GM18502 (cell line): ENCODE results near the gene GUCY2D.

Experiments used
- ATAC-seq: cut with Tn5 transposase; IDR thresholded peaks from one replicate; pipeline ENCODE4 v1.9.1; 2021; ENCODE audit warnings: mild to moderate bottlenecking; ENCODE audit not compliant: unreplicated experiment, poor library complexity

The GUCY2D gene

GRCh38 chr17:7989781-7990655 lies 12.4 kb upstream of the GUCY2D start:
- peak; percentile 72 for ATAC-seq

- ATAC-seq: no peak
Observed at GRCh38 chr17:7992516-7992915, 9.9 kb upstream of the GUCY2D start.

- ATAC-seq: no peak
Observed at GRCh38 chr17:7992924-7993323, 9.5 kb upstream of the GUCY2D start.

- ATAC-seq: no peak
Observed at GRCh38 chr17:7993972-7994589, 8.3 kb upstream of the GUCY2D start.

- no peak for ATAC-seq
Observed at GRCh38 chr17:7995724-7996123, 6.7 kb upstream of the GUCY2D start.

- no peak for ATAC-seq
Observed at GRCh38 chr17:7997186-7997585, 5.2 kb upstream of the GUCY2D start.

GRCh38 chr17:8002721-8003593 lies 542 bp downstream of the GUCY2D start:
- ATAC-seq: no peak

- ATAC-seq: no peak
Observed at GRCh38 chr17:8003594-8004181, 1.3 kb downstream of the GUCY2D start.

GRCh38 chr17:8004899-8005298 lies 2.5 kb downstream of the GUCY2D start:
- no peak for ATAC-seq

GRCh38 chr17:8005357-8005756 lies 2.9 kb downstream of the GUCY2D start:
- ATAC-seq: no peak

GRCh38 chr17:8005967-8006730 lies 3.7 kb downstream of the GUCY2D start:
- no peak for ATAC-seq

GRCh38 chr17:8006836-8007680 lies 4.6 kb downstream of the GUCY2D start:
- no peak for ATAC-seq

- no peak for ATAC-seq
Observed at GRCh38 chr17:8007836-8008235, 5.4 kb downstream of the GUCY2D start.

GRCh38 chr17:8012045-8012580 lies 9.7 kb downstream of the GUCY2D start:
- no peak for ATAC-seq

- no peak for ATAC-seq
Observed at GRCh38 chr17:8012996-8013640, 10.7 kb downstream of the GUCY2D start.

GRCh38 chr17:8013731-8014557 lies 11.5 kb downstream of the GUCY2D start:
- no peak for ATAC-seq

GRCh38 chr17:8014558-8014850 lies 12.1 kb downstream of the GUCY2D start:
- no peak for ATAC-seq
